ENCODE results near the gene C1RL. TPM values are rescaled to one million over a fixed set of nuclear protein-coding genes. Genes with fewer than 3 reads are reported as not detected.

The C1RL gene
- total and polyA plus RNA-seq, 2 experiments from 2014 or later = 26.4 to 64.5 TPM

GRCh38 chr12:7103837-7104584, 5.0 kb downstream of the C1RL start:
- Histone ChIP-seq H3K4me1 (ENCODE audit: insufficient read depth) (peaks cover 7% of the 10 kb centered on the region), H3K4me2 (no peak overlapping the region), H4K20me1 (ENCODE audit: insufficient read depth, poor library complexity, severe bottlenecking) (no peaks in the 10 kb centered on the region), H2AFZ (no peak overlapping the region), H3K4me3 (no peak overlapping the region), H3K9me2 (replicated peaks; ENCODE audit: insufficient read depth) (no peaks in the 10 kb centered on the region), H3K27me3 (no peaks in the 10 kb centered on the region), H3K36me3 (replicated peaks; ENCODE audit: insufficient read depth, low read depth) (no peaks in the 10 kb centered on the region), H3K9me3 (ENCODE audit: low read depth) (no peaks in the 10 kb centered on the region), H3K79me2 (peaks cover 44% of the 10 kb centered on the region), H3K27ac (no peak overlapping the region)
- TF ChIP-seq CTCF (IDR thresholded peaks at IDR 0.05; ENCODE audit: poor library complexity) = no peak
- TF ChIP-seq EZH2phosphoT487 (IDR thresholded peaks at IDR 0.05; ENCODE audit: low read depth, severe bottlenecking, unreplicated experiment) = no peak
- no peak for TF ChIP-seq EZH2 (IDR thresholded peaks at IDR 0.05; ENCODE audit: borderline replicate concordance)
- 93% methylated on average over 14 of the region's 14 CpGs for WGBS (ENCODE audit: low lambda C conversion rate, missing lambda C conversion rate)
- DNase-seq (ENCODE audit: low spot score) = no peak

GRCh38 chr12:7102582-7102981, 6.4 kb downstream of the C1RL start:
- H2AFZ ChIP-seq = no peak overlapping the region

GRCh38 chr12:7101694-7102131, 7.3 kb downstream of the C1RL start:
- H2AFZ ChIP-seq = no peak overlapping the region
- no peaks in the 10 kb centered on the region for H3K9me3 ChIP-seq (ENCODE audit: low read depth)
- no peak overlapping the region for H3K4me2 ChIP-seq
- H3K36me3 ChIP-seq (replicated peaks; ENCODE audit: insufficient read depth, low read depth) = no peaks in the 10 kb centered on the region
- H4K20me1 ChIP-seq (ENCODE audit: insufficient read depth, poor library complexity, severe bottlenecking) = no peaks in the 10 kb centered on the region
- 96% methylated on average over 10 of the region's 10 CpGs for WGBS (ENCODE audit: low lambda C conversion rate, missing lambda C conversion rate)
- H3K79me2 ChIP-seq = peaks cover 33% of the 10 kb centered on the region
- no peak overlapping the region for H3K27ac ChIP-seq
- no peaks in the 10 kb centered on the region for H3K27me3 ChIP-seq
- no peaks in the 10 kb centered on the region for H3K9me2 ChIP-seq (replicated peaks; ENCODE audit: insufficient read depth)
- TF ChIP-seq EZH2phosphoT487 (IDR thresholded peaks at IDR 0.05; ENCODE audit: low read depth, severe bottlenecking, unreplicated experiment) = no peak
- no peak overlapping the region for H3K4me3 ChIP-seq
- no peak for DNase-seq (ENCODE audit: low spot score)
- no peaks in the 10 kb centered on the region for H3K4me1 ChIP-seq (ENCODE audit: insufficient read depth)

More at GRCh38 chr12:7102582-7102981, 6.4 kb downstream of the C1RL start:
- Histone ChIP-seq H3K9me3 (ENCODE audit: low read depth) (no peaks in the 10 kb centered on the region), H3K4me3 (no peak overlapping the region), H3K27me3 (no peaks in the 10 kb centered on the region), H3K36me3 (replicated peaks; ENCODE audit: insufficient read depth, low read depth) (no peaks in the 10 kb centered on the region), H3K79me2 (peaks cover 41% of the 10 kb centered on the region), H3K4me1 (ENCODE audit: insufficient read depth) (peaks cover 7% of the 10 kb centered on the region), H3K27ac (no peak overlapping the region), H3K9me2 (replicated peaks; ENCODE audit: insufficient read depth) (no peaks in the 10 kb centered on the region), H3K4me2 (no peak overlapping the region), H4K20me1 (ENCODE audit: insufficient read depth, poor library complexity, severe bottlenecking) (no peaks in the 10 kb centered on the region)
- DNase-seq (ENCODE audit: low spot score) = no peak
- WGBS (ENCODE audit: low lambda C conversion rate, missing lambda C conversion rate) = 85% methylated on average over 3 of the region's 3 CpGs
- no peak for TF ChIP-seq CTCF (IDR thresholded peaks at IDR 0.05; ENCODE audit: poor library complexity)
- TF ChIP-seq EZH2phosphoT487 (IDR thresholded peaks at IDR 0.05; ENCODE audit: low read depth, severe bottlenecking, unreplicated experiment) = no peak
- TF ChIP-seq EZH2 (IDR thresholded peaks at IDR 0.05; ENCODE audit: borderline replicate concordance) = no peak

- Histone ChIP-seq H3K9me2 (replicated peaks; ENCODE audit: insufficient read depth) (no peaks in the 10 kb centered on the region), H3K4me1 (ENCODE audit: insufficient read depth) (no peaks in the 10 kb centered on the region), H3K27ac (no peak overlapping the region), H3K79me2 (peaks cover 27% of the 10 kb centered on the region), H4K20me1 (ENCODE audit: insufficient read depth, poor library complexity, severe bottlenecking) (no peaks in the 10 kb centered on the region), H3K9me3 (ENCODE audit: low read depth) (no peaks in the 10 kb centered on the region), H3K36me3 (replicated peaks; ENCODE audit: insufficient read depth, low read depth) (no peaks in the 10 kb centered on the region), H3K4me2 (no peak overlapping the region), H3K4me3 (no peak overlapping the region), H2AFZ (no peak overlapping the region), H3K27me3 (no peaks in the 10 kb centered on the region)
- WGBS (ENCODE audit: low lambda C conversion rate, missing lambda C conversion rate) = 96% methylated on average over 3 of the region's 4 CpGs
- no peak for DNase-seq (ENCODE audit: low spot score)
- no peak for TF ChIP-seq CTCF (IDR thresholded peaks at IDR 0.05; ENCODE audit: poor library complexity)
- no peak for TF ChIP-seq EZH2phosphoT487 (IDR thresholded peaks at IDR 0.05; ENCODE audit: low read depth, severe bottlenecking, unreplicated experiment)
- no peak for TF ChIP-seq EZH2 (IDR thresholded peaks at IDR 0.05; ENCODE audit: borderline replicate concordance)
Observed at GRCh38 chr12:7101047-7101693, 7.8 kb downstream of the C1RL start.

All from hepatocyte (in vitro differentiated cells).